ENCODE results near the gene MC1R. TPM values are rescaled to one million over a fixed set of nuclear protein-coding genes. Genes with fewer than 3 reads are reported as not detected.

The MC1R gene
- 1 to 10 TPM; 6.7 to 6.9 TPM for total RNA-seq
- 5.6 TPM for polyA plus RNA-seq (2013, experiment 1 of 2)
- polyA plus RNA-seq (2013, experiment 2 of 2) = 7.5 TPM
- total RNA-seq = 0.67 to 15.0 (median 6.2) reads per million in 172 experiments

DNA sequence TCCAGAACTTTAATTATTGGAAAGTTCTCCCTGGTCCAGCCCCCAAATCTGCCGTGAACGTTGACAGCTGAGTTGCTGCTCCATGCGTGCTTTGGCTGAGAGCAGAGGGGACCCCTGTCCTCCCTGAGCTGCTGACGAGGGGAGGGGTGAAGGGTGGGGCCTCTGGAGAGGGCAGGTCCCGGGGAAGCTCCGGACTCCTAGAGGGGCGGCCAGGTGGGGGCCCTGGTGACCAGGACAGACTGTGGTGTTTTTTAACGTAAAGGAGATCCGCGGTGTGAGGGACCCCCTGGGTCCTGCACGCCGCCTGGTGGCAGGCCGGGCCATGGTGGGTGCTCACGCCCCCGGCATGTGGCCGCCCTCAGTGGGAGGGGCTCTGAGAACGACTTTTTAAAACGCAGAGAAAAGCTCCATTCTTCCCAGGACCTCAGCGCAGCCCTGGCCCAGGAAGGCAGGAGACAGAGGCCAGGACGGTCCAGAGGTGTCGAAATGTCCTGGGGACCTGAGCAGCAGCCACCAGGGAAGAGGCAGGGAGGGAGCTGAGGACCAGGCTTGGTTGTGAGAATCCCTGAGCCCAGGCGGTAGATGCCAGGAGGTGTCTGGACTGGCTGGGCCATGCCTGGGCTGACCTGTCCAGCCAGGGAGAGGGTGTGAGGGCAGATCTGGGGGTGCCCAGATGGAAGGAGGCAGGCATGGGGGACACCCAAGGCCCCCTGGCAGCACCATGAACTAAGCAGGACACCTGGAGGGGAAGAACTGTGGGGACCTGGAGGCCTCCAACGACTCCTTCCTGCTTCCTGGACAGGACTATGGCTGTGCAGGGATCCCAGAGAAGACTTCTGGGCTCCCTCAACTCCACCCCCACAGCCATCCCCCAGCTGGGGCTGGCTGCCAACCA is at the start of gene MC1R:
Gene MC1R, plus strand, starts transcription at position 410 of the 895 bp plus-strand sequence. Its CDS starts 397 bp downstream, at position 807.
- H3K36me3 Mint-ChIP-seq (ENCODE audit: low read depth) = no peaks in the 10 kb centered on the region
- peaks cover 76% of the 10 kb centered on the region for H3K4me1 ChIP-seq (ENCODE audit: insufficient read depth, low read length)
- ATAC-seq (ENCODE audit: poor library complexity) (peak; percentile 39), DNase-seq (peak in 4 of 14 experiments; percentile 27 to 63 (median 42))
- H3K36me3 ChIP-seq (ENCODE audit: insufficient read depth, low read length) = no peaks in the 10 kb centered on the region
- intact Hi-C loops (cut with DNase I, micrococcal nuclease) = loop anchor here in 1 of 2 experiments (2.0 kb wide), 1 partner anchor 30 kb away; the partner anchor contains the start of gene DEF8
- H3K9me3 Mint-ChIP-seq = no peaks in the 10 kb centered on the region
- peaks cover 16 to 29% of the 10 kb centered on the region in 2 experiments for H3K27me3 ChIP-seq (ENCODE audit: control insufficient read depth in 1 of 2, insufficient read depth in 2 of 2, low read length in 2 of 2)
- H3K4me1 Mint-ChIP-seq (ENCODE audit: low read depth) = peaks cover 41% of the 10 kb centered on the region
- ChIA-PET POLR2A (interaction anchor here (0.7 to 1.2 kb wide), 4 partner anchors 9 to 45 kb away, joined by 3 to 6 read pairs (median 4); partner anchors contain the start of gene TCF25), CTCF (interaction anchor here (0.9 to 2.1 kb wide), 3 partner anchors 9 to 58 kb away, joined by 3 to 12 read pairs (median 6); no protein-coding TSS in a partner anchor)
- TF ChIP-seq, protein P1, sequence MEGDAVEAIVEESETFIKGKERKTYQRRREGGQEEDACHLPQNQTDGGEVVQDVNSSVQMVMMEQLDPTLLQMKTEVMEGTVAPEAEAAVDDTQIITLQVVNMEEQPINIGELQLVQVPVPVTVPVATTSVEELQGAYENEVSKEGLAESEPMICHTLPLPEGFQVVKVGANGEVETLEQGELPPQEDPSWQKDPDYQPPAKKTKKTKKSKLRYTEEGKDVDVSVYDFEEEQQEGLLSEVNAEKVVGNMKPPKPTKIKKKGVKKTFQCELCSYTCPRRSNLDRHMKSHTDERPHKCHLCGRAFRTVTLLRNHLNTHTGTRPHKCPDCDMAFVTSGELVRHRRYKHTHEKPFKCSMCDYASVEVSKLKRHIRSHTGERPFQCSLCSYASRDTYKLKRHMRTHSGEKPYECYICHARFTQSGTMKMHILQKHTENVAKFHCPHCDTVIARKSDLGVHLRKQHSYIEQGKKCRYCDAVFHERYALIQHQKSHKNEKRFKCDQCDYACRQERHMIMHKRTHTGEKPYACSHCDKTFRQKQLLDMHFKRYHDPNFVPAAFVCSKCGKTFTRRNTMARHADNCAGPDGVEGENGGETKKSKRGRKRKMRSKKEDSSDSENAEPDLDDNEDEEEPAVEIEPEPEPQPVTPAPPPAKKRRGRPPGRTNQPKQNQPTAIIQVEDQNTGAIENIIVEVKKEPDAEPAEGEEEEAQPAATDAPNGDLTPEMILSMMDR (IDR thresholded peaks at IDR 0.05) = peak; percentile 10
- H3K27ac Mint-ChIP-seq = peak within 1 kb of the TSS; percentile 39
- peak within 1 kb of the TSS; percentile 76 for H3K4me3 Mint-ChIP-seq
- H3K27me3 Mint-ChIP-seq = peaks cover 10% of the 10 kb centered on the region
- peak within 1 kb of the TSS; percentile 52 for H3K4me3 ChIP-seq (ENCODE audit: low read length)
- no peak within 1 kb of the TSS for H3K27ac ChIP-seq (ENCODE audit: low read depth in 1 of 2, low read length in 2 of 2)
- peaks cover 0 to 6% of the 10 kb centered on the region in 2 experiments for H3K9me3 ChIP-seq (ENCODE audit: control insufficient read depth in 1 of 2, insufficient read depth in 1 of 2, low read length in 2 of 2)

DNA sequence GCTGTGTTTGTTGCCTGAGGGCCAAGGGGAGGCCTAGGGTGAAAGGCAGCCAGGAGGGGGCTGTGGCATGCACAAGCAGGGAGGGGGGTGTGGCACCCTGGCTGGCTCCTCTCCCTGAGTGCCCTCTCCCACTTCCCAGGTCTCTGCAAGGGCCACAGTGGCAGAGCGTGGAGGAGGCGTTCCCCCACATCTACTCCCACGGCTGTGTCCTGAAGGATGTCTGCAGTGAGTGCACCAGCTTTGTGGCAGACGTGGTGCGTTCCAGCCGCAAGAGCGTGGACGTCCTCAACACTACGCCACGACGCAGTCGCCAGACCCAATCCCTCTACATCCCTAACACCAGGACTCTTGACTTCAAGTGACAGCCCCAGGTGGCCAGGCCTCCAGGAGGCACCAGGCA is 48.8 kb upstream of the MC1R start:
- Histone ChIP-seq H3K9me3 (ENCODE audit: control insufficient read depth in 1 of 2, insufficient read depth in 1 of 2, low read length in 2 of 2) (peaks cover 0 to 19% of the 10 kb centered on the region in 2 experiments), H3K4me3 (ENCODE audit: low read length) (no peak overlapping the region), H3K27me3 (ENCODE audit: control insufficient read depth in 1 of 2, insufficient read depth in 2 of 2, low read length in 2 of 2) (no peaks in the 10 kb centered on the region), H3K36me3 (ENCODE audit: insufficient read depth, low read length) (peaks cover 3% of the 10 kb centered on the region), H3K27ac (ENCODE audit: low read depth in 1 of 2, low read length in 2 of 2) (no peak overlapping the region), H3K4me1 (ENCODE audit: insufficient read depth, low read length) (peaks cover 27% of the 10 kb centered on the region)
- TF ChIP-seq, protein P1 (IDR thresholded peaks at IDR 0.05) = no peak
- H3K27ac Mint-ChIP-seq = no peak overlapping the region
- no peak overlapping the region for H3K4me3 Mint-ChIP-seq
- peaks cover 22% of the 10 kb centered on the region for H3K36me3 Mint-ChIP-seq (ENCODE audit: low read depth)
- ATAC-seq (ENCODE audit: poor library complexity) (no peak), DNase-seq (peak in 1 of 14 experiments; percentile 33)
- no peaks in the 10 kb centered on the region for H3K9me3 Mint-ChIP-seq
- no peaks in the 10 kb centered on the region for H3K27me3 Mint-ChIP-seq
- ChIA-PET CTCF (interaction anchor here (0.6 to 5.8 kb wide), 2 partner anchors 9 to 169 kb away, joined by 3 to 38 read pairs; no protein-coding TSS in a partner anchor), POLR2A (no interaction called here)
- intact Hi-C loops (cut with DNase I, micrococcal nuclease) = loop anchor here in 1 of 2 experiments (5.0 to 10.0 kb wide), 5 partner anchors 53 to 623 kb away; partner anchors contain the start of genes ANKRD11, CPNE7, DBNDD1 and FANCA
- H3K4me1 Mint-ChIP-seq (ENCODE audit: low read depth) = peaks cover 9% of the 10 kb centered on the region

DNA sequence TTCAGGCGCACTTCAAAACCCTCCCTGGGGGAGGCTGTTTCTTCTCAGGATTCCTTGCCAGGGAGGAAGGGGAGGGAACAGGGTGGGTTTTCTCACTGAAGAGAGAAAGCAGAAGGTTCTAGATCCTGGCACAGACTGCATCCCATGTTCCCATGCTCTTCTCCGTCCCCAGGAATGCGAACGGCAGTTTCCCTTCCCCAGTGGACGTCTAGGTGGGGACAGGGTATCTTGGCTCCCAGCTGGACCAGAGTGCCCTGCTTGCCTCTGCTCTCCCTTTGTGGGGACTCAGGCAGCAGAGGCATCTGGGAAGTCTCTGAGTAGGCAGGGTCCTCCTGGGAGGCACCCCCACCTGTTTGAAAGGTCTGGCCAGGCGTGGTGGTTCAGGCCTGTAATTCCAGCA is 48.2 kb upstream of the MC1R start:
- TF ChIP-seq, protein P1 (IDR thresholded peaks at IDR 0.05) = no peak
- peaks cover 2% of the 10 kb centered on the region for H3K9me3 Mint-ChIP-seq
- ChIA-PET POLR2A (interaction anchor here (4.8 kb wide), 1 partner anchor 8 kb away, joined by 104 read pairs; no protein-coding TSS in a partner anchor), CTCF (interaction anchor here (5.8 kb wide), 1 partner anchor 10 kb away, joined by 38 read pairs; no protein-coding TSS in a partner anchor)
- no peak overlapping the region for H3K27ac Mint-ChIP-seq
- Histone ChIP-seq H3K27me3 (ENCODE audit: control insufficient read depth in 1 of 2, insufficient read depth in 2 of 2, low read length in 2 of 2) (no peaks in the 10 kb centered on the region), H3K27ac (ENCODE audit: low read depth in 1 of 2, low read length in 2 of 2) (no peak overlapping the region), H3K4me1 (ENCODE audit: insufficient read depth, low read length) (peaks cover 23% of the 10 kb centered on the region), H3K4me3 (ENCODE audit: low read length) (no peak overlapping the region), H3K36me3 (ENCODE audit: insufficient read depth, low read length) (peaks cover 7% of the 10 kb centered on the region), H3K9me3 (ENCODE audit: control insufficient read depth in 1 of 2, insufficient read depth in 1 of 2, low read length in 2 of 2) (peaks cover 0 to 22% of the 10 kb centered on the region in 2 experiments)
- H3K36me3 Mint-ChIP-seq (ENCODE audit: low read depth) = peaks cover 28% of the 10 kb centered on the region
- no peak overlapping the region for H3K4me3 Mint-ChIP-seq
- intact Hi-C loops (cut with DNase I, micrococcal nuclease) = loop anchor here in 1 of 2 experiments (5.0 kb wide), 4 partner anchors 53 to 623 kb away; partner anchors contain the start of genes ANKRD11, DBNDD1 and FANCA
- H3K4me1 Mint-ChIP-seq (ENCODE audit: low read depth) = peaks cover 14% of the 10 kb centered on the region
- no peaks in the 10 kb centered on the region for H3K27me3 Mint-ChIP-seq
- DNase-seq (peak in 1 of 14 experiments; percentile 28), ATAC-seq (ENCODE audit: poor library complexity) (no peak)
